HepG2 (cell line): ENCODE measurements around the gene GPR89A. TPM values are rescaled to one million over a fixed set of nuclear protein-coding genes. Genes with fewer than 3 reads are reported as not detected.

Experiments used
- ARNTL ChIP-seq: sonication (generic); formaldehyde crosslinking; IDR thresholded peaks from 2 replicates; pipeline ENCODE4 v1.4.0; 2020; ENCODE audit warnings: mild to moderate bottlenecking, missing genetic modification reagents
- ATAD3A ChIP-seq: sonication (generic); formaldehyde crosslinking; IDR thresholded peaks from 2 replicates; pipeline ENCODE4 v1.4.0; 2020; ENCODE audit warnings: missing genetic modification reagents
- ATF7-NPFF ChIP-seq: sonication (generic); formaldehyde crosslinking; IDR thresholded peaks from 2 replicates; pipeline ENCODE4 v1.8.1; 2023; ENCODE audit warnings: mild to moderate bottlenecking, low read depth, missing genetic modification reagents, moderate library complexity
- ETV6 ChIP-seq: sonication (generic); formaldehyde crosslinking; conservative IDR thresholded peaks from 2 replicates; pipeline ENCODE4 v1.4.0; 2020; ENCODE audit warnings: missing genetic modification reagents
- GLI4 ChIP-seq: sonication (generic); formaldehyde crosslinking; IDR thresholded peaks from 2 replicates; pipeline ENCODE4 v1.5.1; 2020; ENCODE audit warnings: missing genetic modification reagents, mild to moderate bottlenecking, moderate library complexity, borderline replicate concordance
- GPN1 ChIP-seq: sonication (generic); formaldehyde crosslinking; IDR thresholded peaks from 2 replicates; pipeline ENCODE4 v1.5.1; 2020; ENCODE audit warnings: missing genetic modification reagents, borderline replicate concordance
- HES4 ChIP-seq: sonication (generic); formaldehyde crosslinking; IDR thresholded peaks from 2 replicates; pipeline ENCODE4 v1.9.0; 2021; ENCODE audit warnings: mild to moderate bottlenecking, missing genetic modification reagents, borderline replicate concordance
- HNRNPL ChIP-seq: fragments of 200-400 bp; formaldehyde crosslinking; IDR thresholded peaks from 2 replicates; pipeline ENCODE4 v1.6.1; 2017; ENCODE audit warnings: mild to moderate bottlenecking, low read depth, low read length
- HNRNPUL1 ChIP-seq: fragments of 200-400 bp; formaldehyde crosslinking; IDR thresholded peaks from 2 replicates; pipeline ENCODE4 v1.6.1; 2017; ENCODE audit warnings: low read depth, mild to moderate bottlenecking, low read length, moderate library complexity
- NFE2L2 ChIP-seq: fragments of 150-350 bp; IDR thresholded peaks from 2 replicates; pipeline ENCODE4 v1.6.1; 2014; ENCODE audit warnings: low read length
- REXO4 ChIP-seq: sonication (generic); formaldehyde crosslinking; IDR thresholded peaks from 2 replicates; pipeline ENCODE4 v1.8.0; 2022; ENCODE audit warnings: missing genetic modification reagents, mild to moderate bottlenecking, borderline replicate concordance
- SMAD1 ChIP-seq: sonication (generic); formaldehyde crosslinking; IDR thresholded peaks from 2 replicates; pipeline ENCODE4 v1.4.0; 2020; ENCODE audit warnings: missing genetic modification reagents, low read depth, mild to moderate bottlenecking, borderline replicate concordance
- SMAD3 ChIP-seq: sonication (generic); formaldehyde crosslinking; IDR thresholded peaks from 2 replicates; pipeline ENCODE4 v1.4.0; 2020; ENCODE audit warnings: missing genetic modification reagents
- SP2 ChIP-seq: sonication (generic); formaldehyde crosslinking; IDR thresholded peaks from 2 replicates; pipeline ENCODE4 v1.5.1; 2020; ENCODE audit warnings: mild to moderate bottlenecking, missing genetic modification reagents
- TOPORS ChIP-seq: sonication (generic); formaldehyde crosslinking; IDR thresholded peaks from 2 replicates; pipeline ENCODE4 v1.8.0; 2023; ENCODE audit warnings: mild to moderate bottlenecking, missing genetic modification reagents
- ZBTB7B ChIP-seq: sonication (generic); formaldehyde crosslinking; IDR thresholded peaks from 2 replicates; pipeline ENCODE4 v1.4.0; 2020; ENCODE audit warnings: missing genetic modification reagents
- ZFP41 ChIP-seq: sonication (generic); formaldehyde crosslinking; IDR thresholded peaks from 2 replicates; pipeline ENCODE4 v1.4.0; 2020; ENCODE audit warnings: mild to moderate bottlenecking, missing genetic modification reagents, borderline replicate concordance
- ZNF282 ChIP-seq: fragments of 450-650 bp; IDR thresholded peaks from 2 replicates; pipeline ENCODE4 v1.6.1; 2018; ENCODE audit not compliant: partially characterized antibody
- ZNF879 ChIP-seq: sonication (generic); formaldehyde crosslinking; IDR thresholded peaks from 2 replicates; pipeline ENCODE4 v1.8.1; 2023; ENCODE audit warnings: missing genetic modification reagents
- ZNF891 ChIP-seq: sonication (generic); formaldehyde crosslinking; IDR thresholded peaks from 2 replicates; pipeline ENCODE4 v1.5.0; 2020; ENCODE audit warnings: mild to moderate bottlenecking, missing genetic modification reagents
- polyA plus RNA-seq, 8 experiments: library from polyadenylated mRNA; depleted of rRNA in 3 of 8; stranded (reverse) in 7 of 8; unstranded in 1 of 8; fragments of >200 nt; fragmentation: Illumina TruSeq in 4 of 8; extraction: Trizol in 4 of 8; gene quantifications; 2 replicates each; pipeline versions ENCODE4 v1.2.1 to v1.2.3, GENCODE V29; 2011 to 2016; ENCODE audit warnings: low read depth in 4 of 8, missing spikeins in 1 of 8, mixed read lengths in 1 of 8; ENCODE audit not compliant: insufficient read depth in 1 of 8
- total RNA-seq, 5 experiments: library from RNA; depleted of rRNA; stranded (reverse); fragments of >200 nt; fragmentation: Illumina TruSeq; extraction: Trizol; gene quantifications; 2 replicates each; pipeline ENCODE4 v1.2.3, GENCODE V29; 2016; ENCODE audit warnings: low read depth in 1 of 5
- TF ChIP-seq, protein P1 (sequence below): sonication (generic); formaldehyde crosslinking; IDR thresholded peaks from 2 replicates; pipeline ENCODE4 v1.5.0; 2020; ENCODE audit warnings: mild to moderate bottlenecking, missing genetic modification reagents
- TF ChIP-seq, protein P2 (sequence below): IDR thresholded peaks from 2 replicates; pipeline ENCODE4 v1.6.1; 2016; ENCODE audit warnings: missing compliant biosample characterization, missing genetic modification reagents, borderline replicate concordance
- TF ChIP-seq, protein P3 (sequence below): sonication (generic); formaldehyde crosslinking; IDR thresholded peaks from 2 replicates; pipeline ENCODE4 v1.5.1; 2020; ENCODE audit warnings: mild to moderate bottlenecking, missing genetic modification reagents, borderline replicate concordance
- TF ChIP-seq, protein P4 (sequence below): sonication (generic); formaldehyde crosslinking; IDR thresholded peaks from 2 replicates; pipeline ENCODE4 v1.4.0; 2020; ENCODE audit warnings: mild to moderate bottlenecking, missing genetic modification reagents

The GPR89A gene
- total and polyA plus RNA-seq, 2 of the 13 experiments (the other 11 are each of a cell fraction or from before 2014, with no cell fraction given) = 23.4 to 32.6 TPM

DNA sequence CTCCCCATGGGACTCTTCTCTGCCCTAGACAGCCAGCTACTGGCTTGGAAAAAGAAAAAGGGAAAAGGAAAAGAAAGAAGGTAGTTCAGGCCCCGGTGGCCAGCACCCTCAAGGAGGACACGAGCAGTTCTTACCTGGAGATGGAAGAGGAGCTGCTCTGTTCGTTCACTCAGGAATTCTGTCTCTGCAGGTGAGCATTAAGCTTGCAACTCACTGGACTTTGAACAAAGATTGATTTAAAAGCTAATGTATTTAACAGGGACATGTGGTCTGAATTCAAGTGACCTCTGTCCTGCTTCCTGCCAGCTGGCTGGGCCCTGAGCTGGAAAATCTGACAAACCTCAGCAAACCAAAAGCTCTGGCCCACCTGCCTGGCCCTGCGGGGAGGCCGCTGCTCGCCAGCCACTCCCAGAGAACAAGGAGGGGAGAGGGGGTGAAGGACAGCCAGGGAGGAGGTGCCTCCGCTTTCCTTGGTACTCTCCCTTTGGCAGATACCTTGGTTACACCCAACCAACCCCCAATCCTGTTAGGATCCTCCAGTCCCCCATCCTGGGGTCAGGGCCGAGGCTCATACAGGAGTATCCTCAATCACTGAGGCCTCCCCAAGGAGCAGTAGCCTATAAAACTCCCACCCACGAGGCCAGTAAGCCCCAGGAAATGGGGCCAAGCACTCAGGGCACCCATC, 99.5 kb downstream of the GPR89A start, which contains the start of gene PDZK1 (continued):
- TF ChIP-seq SMAD1 (CRISPR knock-in tag) (no peak), ZNF879 (CRISPR knock-in tag) (no peak), HNRNPUL1 (no peak), ZFP41 (no peak), HES4 (CRISPR knock-in tag) (peak; percentile 60; the same call in 1 of the 2 replicates), ETV6 (CRISPR knock-in tag) (no peak), NFE2L2 (no peak), ZNF891 (CRISPR knock-in tag) (no peak), GLI4 (CRISPR knock-in tag) (no peak), GPN1 (CRISPR knock-in tag) (no peak), SMAD3 (CRISPR knock-in tag) (no peak; the same call in 1 of the 2 replicates), ATF7-NPFF (CRISPR knock-in tag) (no peak), REXO4 (no peak), ATAD3A (no peak), SP2 (no peak; the same call in 1 of the 2 replicates), ZNF282 (no peak), TOPORS (CRISPR knock-in tag) (no peak), ARNTL (peak; percentile 39; the same call in 1 of the 2 replicates), HNRNPL (no peak), ZBTB7B (CRISPR knock-in tag) (peak; percentile 38; the same call in 1 of the 2 replicates)
- TF ChIP-seq, protein P1, sequence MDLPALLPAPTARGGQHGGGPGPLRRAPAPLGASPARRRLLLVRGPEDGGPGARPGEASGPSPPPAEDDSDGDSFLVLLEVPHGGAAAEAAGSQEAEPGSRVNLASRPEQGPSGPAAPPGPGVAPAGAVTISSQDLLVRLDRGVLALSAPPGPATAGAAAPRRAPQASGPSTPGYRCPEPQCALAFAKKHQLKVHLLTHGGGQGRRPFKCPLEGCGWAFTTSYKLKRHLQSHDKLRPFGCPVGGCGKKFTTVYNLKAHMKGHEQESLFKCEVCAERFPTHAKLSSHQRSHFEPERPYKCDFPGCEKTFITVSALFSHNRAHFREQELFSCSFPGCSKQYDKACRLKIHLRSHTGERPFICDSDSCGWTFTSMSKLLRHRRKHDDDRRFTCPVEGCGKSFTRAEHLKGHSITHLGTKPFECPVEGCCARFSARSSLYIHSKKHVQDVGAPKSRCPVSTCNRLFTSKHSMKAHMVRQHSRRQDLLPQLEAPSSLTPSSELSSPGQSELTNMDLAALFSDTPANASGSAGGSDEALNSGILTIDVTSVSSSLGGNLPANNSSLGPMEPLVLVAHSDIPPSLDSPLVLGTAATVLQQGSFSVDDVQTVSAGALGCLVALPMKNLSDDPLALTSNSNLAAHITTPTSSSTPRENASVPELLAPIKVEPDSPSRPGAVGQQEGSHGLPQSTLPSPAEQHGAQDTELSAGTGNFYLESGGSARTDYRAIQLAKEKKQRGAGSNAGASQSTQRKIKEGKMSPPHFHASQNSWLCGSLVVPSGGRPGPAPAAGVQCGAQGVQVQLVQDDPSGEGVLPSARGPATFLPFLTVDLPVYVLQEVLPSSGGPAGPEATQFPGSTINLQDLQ (CRISPR knock-in tag) = no peak
- TF ChIP-seq, protein P2, sequence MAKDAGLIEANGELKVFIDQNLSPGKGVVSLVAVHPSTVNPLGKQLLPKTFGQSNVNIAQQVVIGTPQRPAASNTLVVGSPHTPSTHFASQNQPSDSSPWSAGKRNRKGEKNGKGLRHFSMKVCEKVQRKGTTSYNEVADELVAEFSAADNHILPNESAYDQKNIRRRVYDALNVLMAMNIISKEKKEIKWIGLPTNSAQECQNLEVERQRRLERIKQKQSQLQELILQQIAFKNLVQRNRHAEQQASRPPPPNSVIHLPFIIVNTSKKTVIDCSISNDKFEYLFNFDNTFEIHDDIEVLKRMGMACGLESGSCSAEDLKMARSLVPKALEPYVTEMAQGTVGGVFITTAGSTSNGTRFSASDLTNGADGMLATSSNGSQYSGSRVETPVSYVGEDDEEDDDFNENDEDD = no peak
- TF ChIP-seq, protein P3, sequence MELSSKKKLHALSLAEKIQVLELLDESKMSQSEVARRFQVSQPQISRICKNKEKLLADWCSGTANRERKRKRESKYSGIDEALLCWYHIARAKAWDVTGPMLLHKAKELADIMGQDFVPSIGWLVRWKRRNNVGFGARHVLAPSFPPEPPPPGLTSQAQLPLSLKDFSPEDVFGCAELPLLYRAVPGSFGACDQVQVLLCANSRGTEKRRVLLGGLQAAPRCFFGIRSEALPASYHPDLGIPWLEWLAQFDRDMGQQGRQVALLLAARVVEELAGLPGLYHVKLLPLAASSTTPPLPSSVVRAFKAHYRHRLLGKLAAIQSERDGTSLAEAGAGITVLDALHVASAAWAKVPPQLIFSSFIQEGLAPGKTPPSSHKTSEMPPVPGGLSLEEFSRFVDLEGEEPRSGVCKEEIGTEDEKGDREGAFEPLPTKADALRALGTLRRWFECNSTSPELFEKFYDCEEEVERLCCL (CRISPR knock-in tag) = no peak
- TF ChIP-seq, protein P4, sequence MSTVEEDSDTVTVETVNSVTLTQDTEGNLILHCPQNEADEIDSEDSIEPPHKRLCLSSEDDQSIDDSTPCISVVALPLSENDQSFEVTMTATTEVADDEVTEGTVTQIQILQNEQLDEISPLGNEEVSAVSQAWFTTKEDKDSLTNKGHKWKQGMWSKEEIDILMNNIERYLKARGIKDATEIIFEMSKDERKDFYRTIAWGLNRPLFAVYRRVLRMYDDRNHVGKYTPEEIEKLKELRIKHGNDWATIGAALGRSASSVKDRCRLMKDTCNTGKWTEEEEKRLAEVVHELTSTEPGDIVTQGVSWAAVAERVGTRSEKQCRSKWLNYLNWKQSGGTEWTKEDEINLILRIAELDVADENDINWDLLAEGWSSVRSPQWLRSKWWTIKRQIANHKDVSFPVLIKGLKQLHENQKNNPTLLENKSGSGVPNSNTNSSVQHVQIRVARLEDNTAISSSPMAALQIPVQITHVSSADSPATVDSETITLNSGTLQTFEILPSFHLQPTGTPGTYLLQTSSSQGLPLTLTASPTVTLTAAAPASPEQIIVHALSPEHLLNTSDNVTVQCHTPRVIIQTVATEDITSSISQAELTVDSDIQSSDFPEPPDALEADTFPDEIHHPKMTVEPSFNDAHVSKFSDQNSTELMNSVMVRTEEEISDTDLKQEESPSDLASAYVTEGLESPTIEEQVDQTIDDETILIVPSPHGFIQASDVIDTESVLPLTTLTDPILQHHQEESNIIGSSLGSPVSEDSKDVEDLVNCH (CRISPR knock-in tag) = no peak
